Left ventricle myocardium superior (tissue), 1 donor: ENCODE data around the gene NATD1. TPM values are rescaled to one million over a fixed set of nuclear protein-coding genes. Genes with fewer than 3 reads are reported as not detected.

Experiments
- ATAC-seq: fragments of 200-7000 bp; cut with Tn5 transposase; one replicate; pipeline ENCODE4 v1.9.1; 2020; ENCODE audit warnings: mild to moderate bottlenecking, moderate library complexity
- DNase-seq: peaks from one replicate; pipeline ENCODE4 v3.0.0-alpha.2; 2020
- intact Hi-C: fragments of 100-400 bp; cut with micrococcal nuclease; formaldehyde crosslinking; loops from one replicate; pipeline ENCODE4 v1.11.0; 2022
- total RNA-seq: library from RNA; stranded (reverse); fragmentation: NEBNext Ultra II Directional; extraction: Animal tissue kit (Norgen Biotek cat#: 25700); gene quantifications from one replicate; pipeline ENCODE4 v1.2.1, GENCODE V29; 2021
- donor health status: DM: no; HTN: yes; CAD: no; lungs with severe emphysema.

Gene NATD1
- total RNA-seq, 1 donor from 2014 or later, result 22.1 TPM

DNA sequence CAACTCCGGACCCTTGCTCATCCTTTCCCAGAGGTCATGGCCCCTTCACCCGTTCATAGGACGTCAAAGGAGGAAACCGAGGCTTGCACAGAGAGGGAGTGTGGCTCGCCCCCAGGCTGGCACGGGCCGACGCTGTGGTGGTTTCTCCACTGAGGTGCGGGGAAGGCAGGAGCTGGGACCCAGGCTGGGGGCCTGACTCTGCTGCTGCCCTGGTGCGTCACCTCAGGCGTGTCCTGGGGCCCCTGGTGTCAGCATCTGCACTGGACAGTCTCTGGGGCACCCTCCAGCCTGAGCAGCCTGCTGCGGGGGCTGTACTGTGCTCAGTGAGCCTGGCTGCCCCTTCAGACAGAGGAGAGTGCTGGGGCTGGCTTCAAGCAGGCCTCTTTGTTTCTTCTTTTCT, 38.7 kb upstream of the NATD1 start:
- intact Hi-C loops, result no loop called here
- ATAC-seq (no peak), DNase-seq (no peak)

DNA sequence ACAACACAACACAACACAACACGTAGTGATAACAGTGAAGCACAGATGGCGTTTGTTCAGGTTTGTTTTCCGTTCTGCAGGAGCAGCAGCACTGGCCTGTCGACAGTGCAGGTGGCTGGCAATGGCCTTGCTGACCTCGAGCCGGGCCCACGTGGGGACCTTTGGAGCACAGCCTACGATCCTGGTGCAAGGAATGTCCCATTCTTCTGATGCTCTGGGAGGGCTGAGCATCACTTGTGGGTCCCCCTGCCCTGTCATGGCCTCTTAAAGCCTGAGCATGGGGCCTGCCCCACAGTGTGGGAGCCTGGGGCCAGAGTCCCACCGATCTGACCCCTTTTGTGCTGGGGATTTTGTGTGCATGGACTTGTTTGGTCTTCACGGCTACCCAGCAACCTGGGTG, 38.1 kb upstream of the NATD1 start:
- ATAC-seq (no peak), DNase-seq (no peak)
- intact Hi-C loops, result no loop called here

DNA sequence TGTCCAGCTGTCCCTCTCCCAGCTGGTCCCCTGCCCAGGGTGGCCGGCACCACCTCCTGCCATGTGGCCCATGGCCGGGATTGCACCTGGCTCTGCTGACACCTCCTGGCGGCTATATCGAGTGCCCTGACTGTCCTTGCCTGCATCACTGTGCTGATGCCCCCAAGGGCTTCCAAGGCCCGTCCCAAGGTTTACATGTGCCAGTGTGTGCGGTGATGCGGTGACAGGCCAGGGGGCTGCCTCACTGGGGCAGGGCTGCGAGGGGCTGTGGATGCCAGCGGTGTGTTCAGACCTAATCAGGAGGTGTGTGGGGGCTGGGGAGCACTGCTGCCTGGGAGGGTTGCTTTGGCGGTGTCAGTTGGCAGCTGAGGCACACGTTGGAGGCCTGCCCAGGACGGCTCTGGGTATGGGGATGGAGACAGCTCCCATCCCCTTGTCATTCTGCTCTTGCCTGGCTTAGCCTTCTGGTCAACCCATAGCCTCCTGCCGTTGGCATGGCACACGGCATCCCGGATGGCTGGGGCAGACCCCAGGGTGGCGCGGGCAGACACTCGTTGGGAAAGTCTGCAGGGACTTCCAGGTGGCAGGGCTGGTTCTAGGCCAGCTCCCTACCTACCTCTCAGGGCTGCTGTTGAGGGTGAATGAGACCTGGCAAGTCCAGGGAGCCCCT, 36.8 kb upstream of the NATD1 start:
- DNase-seq (peak; percentile 92), ATAC-seq (peak; percentile 63)
- intact Hi-C loops, result no loop called here

DNA sequence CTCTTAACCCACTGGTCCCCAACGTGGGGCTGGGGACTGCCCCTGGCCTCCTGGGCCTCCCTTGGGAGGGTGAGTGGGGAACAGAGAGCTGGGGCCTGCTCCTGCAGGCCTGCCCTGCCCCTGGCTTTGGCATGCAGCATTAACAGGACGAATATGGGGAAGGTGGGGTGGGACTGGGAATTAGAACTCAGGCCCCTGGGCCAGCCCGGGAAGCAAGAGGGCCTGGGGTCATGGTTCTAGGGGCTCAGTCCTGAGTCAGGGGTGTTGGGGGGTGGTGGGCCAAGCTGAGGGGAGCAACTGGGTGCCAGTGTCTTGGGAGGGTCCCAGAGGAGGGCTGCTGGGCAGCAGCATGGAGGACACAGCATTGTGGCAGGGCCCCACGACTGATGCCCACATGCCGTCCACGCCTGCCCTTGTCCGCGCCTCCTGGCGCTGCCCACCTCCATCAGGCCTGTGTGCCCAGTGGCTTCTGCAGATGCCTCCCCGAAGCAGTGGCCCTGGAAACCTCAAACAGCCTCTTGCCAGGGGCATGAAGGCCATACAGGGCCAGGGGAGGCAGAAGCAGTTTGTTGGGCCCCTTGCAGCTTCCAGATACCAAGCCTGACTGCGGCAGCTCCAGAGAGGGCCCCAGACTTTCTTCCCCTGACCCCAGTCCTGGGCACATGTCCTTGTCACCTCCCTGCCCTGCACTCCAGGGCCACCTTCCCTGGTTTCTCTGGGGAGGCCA, 36.1 kb upstream of the NATD1 start:
- DNase-seq (no peak), ATAC-seq (no peak)
- intact Hi-C loops, result no loop called here

DNA sequence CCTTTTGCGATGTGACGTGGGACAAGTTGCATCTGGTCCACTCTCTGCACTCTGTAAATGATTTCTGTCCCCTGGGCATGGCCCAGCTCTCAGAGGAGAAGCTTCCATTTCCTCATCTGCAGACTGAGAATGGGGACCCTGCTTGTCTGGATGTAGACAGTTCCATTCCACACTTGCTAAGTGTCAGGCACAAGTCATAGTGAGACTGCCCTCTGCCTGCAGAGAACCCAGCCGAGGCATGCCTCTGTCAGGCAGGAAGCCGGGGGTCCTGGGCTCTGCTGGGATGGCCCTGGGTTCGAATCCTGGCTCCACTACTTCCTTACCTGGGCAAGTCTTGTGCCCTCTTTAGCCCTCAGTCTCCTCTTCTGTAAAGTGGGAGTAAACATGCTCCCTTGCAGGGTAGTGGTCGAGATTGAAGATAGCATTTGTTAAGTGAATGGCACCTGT, 35.4 kb upstream of the NATD1 start:
- intact Hi-C loops, result no loop called here
- no peak for ATAC-seq
- DNase-seq, result no peak

DNA sequence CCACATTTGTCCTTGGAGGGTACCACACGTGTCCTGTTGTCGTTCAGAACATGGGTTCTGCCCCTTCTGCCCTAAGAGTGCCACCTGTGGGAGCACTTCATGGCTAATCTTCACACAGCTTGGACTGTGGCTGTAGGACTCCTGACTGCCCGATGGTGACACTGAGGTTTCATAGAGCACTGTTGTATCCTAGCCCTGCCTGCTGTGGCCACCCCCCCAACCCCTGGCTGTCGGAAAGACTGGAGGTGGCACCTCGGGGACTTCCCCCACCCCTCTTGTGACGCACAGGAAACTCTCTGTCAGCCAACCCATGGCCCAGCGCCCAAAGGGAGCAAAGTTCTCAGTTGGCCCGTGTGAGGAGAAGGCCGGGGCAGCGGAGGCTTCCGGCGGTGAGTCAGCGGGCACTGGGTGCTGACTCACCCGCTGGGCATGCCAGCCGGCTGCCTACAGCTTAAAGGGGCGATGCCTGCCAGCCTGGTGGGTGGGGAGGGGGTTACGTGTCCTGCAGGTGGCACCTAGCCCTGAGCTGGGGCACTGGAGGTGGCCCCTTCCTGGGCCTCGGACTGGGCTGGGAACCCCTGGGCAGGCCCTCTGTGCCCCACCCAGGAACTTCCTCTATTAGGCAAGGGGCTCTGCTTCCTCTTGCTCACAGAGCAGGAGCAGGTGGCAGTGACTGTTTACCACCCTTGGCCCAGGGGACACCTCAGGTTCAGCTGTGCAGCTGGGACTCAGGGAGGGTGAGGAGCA, 34.7 kb upstream of the NATD1 start:
- peak; percentile 96 for DNase-seq
- intact Hi-C loops, result no loop called here
- peak; percentile 61 for ATAC-seq

DNA sequence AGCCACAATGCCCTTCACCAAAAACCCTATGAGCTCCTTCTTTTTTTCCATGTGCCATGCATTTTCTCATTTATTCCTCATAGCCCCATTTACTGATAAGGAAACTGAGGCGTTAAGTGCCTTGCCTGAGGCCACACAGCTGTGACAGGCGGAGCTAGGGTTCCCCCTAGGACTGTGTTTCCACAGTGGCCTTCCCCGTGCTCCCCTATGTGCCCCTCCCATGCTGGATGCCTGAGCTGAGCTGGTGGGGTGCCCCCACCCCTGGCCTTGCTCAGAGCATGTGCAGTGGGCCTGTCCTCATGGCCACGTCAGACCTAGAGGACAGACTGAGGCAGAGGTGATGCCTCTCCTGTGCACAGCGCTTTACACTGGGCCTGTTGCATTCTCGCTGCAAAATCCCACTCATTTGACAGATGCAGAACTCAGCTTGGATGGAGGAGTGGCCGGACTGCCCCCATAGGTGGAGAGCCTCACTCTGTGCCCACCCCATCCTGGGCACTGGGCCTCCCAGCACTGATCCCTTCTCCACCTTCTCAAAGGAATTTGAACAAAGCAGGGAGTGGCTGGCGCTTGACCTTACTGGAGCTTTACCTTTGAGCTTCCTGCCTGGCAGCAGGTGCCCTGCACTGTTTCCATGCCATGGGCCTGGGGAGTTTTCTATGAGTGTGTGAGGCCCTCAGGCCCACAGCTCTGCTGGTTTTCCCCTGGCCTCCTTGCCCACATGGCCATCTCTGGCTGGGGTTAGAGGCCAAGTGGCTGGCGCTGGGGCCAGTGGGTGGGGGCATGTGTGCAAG, 33.9 kb upstream of the NATD1 start:
- ATAC-seq (no peak), DNase-seq (no peak)
- intact Hi-C loops, result no loop called here

DNA sequence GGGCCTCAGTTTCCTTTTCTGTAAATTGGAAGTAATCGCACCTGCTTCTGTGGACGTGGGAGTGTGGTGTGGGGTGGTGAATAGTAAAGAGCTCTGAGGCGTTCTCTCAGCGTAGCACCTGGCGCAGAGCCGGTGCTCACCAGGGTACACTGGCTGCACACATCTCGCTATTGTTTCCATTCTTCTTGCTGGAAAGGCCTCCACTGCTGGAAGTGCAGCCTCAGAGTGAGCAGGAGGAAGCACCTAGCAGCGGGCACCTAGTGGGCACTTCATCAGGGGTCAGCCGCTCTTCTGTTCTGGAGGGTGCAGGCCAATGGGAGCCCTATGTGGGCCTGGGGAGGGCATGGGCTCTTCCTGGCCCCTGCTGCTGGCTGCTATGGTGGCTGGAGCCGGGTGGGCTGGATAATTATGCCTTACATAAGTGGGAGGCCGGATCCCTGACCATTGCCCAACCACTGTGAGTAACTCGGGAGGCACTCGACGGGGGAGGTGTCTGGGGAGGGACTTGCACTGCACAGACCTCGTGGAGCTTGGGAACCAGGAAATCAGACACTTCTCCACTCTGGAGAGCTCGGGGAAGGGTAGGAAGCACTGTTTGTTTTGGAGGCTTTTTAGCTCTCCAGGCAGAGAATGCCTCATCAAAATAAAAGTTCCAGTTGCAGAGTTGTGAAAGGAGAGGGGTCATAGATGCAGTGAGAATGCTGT, 33.0 kb upstream of the NATD1 start:
- intact Hi-C loops, result no loop called here
- DNase-seq (peak; percentile 88), ATAC-seq (peak; percentile 37)

DNA sequence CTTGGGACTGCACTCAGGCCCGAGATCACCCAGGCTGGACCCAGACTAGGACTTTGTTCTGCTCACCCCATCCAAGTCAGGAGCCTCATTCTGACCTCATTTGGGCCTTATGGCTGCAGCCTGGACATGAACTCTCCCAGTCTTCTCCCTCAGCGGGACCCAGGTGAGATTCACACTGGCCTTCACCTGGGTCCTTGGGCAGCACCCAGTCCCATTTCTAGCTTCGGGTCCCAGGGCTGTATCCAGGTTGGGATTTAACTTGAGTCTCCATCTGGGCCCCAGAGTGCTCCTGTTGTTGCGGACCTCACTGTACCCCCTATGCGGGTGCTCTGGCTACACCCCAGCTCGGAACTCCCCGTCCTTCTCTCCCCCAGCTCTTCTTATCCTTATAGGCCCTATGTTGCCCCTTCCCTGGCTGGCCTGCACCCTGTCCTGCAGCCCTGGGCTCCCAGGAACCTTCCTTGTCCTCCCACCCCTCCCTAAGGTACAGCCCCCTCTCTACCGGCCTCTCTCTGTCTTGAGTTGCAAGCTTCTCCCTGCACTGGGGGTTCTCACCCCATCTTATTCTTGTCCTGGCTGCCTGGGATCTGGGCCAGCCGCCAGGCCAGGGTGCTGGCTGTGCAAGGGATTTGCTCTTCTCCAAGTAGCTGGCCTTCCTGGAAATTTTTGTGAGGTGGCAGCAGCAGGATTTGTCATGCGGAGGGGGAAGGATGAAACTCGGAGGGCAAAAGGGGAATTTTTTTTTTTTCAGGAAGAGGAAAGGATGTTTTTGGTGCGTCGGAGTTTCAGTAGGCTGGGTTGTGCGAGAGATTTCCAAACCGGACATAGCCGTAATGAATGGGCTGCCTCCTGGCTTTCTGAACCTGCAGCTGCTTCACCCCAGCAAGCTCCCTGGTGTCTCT, 32.2 kb upstream of the NATD1 start:
- intact Hi-C loops, result no loop called here
- no peak for ATAC-seq
- DNase-seq, result no peak

DNA sequence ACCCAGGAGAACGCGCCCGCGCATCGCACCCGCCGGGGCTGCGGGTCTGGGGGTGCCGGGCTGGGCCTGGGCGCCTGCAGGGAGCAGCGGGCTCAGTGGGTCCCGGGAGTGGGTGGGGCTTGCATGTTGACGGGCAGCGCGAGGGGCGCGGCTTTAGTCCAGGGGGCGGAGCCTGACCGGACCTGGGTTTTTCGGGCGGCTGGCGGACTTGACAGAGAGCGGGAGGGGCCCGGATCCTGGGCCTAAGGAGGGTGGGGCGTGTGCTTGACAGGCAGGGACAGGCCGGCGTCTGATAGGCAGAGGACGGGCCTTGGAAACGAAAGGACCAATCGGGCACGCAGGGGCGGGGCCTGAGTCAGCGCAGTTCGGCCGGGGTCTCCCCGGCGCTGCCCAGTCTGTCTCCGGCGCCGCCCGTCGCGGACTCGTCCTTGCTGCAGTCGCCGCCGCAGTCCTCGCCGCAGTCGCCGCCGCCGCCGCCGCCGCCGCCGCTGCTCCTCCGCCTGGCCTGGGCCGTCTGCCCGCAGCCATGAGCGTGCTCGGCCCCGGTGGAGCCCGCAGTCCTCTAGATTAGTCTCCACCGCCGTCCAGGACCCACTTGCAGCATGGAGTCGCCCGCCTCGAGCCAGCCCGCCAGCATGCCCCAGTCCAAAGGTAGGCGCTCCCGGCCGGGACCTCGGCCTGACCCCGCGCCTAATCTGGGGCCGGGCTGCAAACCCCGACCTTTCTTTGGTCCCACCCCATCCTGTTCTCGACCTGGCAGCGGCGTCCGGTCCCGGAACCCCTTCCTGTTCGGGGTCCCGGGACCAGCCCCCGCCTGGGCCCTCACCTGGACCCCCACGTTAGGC, 31.3 kb upstream of the NATD1 start, which contains the start of gene MAP2K3:
Gene MAP2K3 (plus strand): TSS at position 393 of the 845 bp plus-strand sequence. CDS start 210 bp downstream, at position 603.
- intact Hi-C loops, result loop anchor here (5.0 kb wide), 1 partner anchor 228 kb away; no protein-coding TSS in a partner anchor
- ATAC-seq (peak; percentile 81), DNase-seq (peak; percentile 99)

DNA sequence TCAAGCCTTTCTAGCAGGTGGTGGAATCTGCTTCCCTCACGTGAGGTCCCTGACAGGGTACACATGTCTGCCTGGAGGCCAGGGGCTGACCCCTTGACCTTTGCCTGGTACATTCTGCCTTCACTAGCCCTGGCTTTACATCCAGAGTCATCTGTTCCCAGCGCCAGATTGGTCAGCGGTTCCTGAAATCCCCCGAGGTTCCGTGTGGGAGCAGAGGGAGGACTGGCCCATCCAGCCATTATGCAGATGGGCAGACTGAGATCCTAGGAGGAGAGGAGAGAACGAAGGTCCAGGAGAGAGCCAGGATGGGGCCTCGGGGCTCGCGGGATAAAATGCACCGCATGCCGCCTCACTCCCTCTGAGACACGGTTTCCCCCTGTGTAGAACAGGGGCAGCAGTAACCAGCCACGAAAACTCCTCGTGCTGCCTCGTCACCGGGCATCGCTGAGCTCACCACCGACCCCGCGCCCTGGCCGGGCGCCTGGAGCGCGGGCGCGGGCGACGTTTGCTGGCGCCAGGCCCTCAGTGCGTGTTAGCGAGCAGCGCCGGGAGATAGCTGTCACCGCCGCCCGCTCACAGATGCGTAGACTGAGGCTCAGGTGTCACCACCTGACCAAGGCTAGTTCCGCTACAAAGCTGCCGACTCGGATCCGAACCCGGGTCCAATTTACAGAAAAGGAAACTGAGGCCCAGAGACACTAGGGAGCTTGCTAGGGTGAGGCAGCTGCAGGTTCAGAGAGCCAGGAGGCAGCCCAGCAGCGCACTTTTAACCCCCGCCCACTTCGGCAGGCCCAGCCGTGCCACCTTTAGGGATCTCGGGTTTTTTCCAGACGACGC, 30.5 kb upstream of the NATD1 start:
- intact Hi-C loops, result loop anchor here (5.0 kb wide), 1 partner anchor 229 kb away; no protein-coding TSS in a partner anchor
- ATAC-seq, result no peak

DNA sequence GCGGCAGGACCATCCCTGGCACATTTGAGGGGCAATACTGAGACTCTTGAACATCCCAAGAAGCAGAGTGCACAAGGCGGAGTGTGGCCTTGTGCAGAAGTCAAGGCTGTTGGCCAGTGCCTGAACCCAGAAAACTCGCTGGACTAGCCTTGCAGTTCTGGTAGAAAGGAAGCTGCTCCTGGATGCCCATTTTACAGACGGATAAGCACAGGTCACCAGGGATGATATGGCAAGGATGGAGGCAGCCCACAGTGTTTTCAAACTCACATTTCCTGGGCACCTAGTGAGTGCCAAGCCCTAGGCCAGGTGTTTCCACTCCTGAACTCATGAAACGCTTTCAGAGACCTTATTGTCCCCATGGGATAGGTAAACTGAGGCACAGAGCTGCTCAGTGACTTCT, 29.6 kb upstream of the NATD1 start:
- DNase-seq, result no peak
- intact Hi-C loops, result loop anchor here (5.0 kb wide), 1 partner anchor 229 kb away; no protein-coding TSS in a partner anchor
- ATAC-seq, result no peak

More for the DNA sequence above, 30.5 kb upstream of the NATD1 start:
- peak; percentile 66 for DNase-seq

DNA sequence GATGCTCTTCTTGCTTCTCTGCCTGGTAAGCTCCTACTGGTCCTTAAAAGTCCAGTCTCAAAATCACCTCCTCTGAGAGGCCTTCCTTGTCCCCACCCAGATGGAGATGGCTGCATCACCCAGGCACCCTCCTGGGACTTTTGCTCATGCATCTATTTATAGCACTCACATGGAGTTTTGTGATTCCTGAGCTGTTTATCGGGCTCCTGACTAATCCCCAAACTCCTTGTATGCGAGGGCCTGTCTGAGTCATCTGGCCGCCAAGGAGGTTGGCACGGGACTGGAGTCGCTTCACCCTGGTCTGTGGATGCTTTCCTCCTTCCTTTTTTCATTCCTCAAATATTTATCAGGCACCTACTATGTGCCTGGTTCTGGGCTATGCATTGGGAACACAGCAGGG, 29.0 kb upstream of the NATD1 start:
- intact Hi-C loops, result loop anchor here (5.0 kb wide), 1 partner anchor 230 kb away; no protein-coding TSS in a partner anchor
- ATAC-seq (no peak), DNase-seq (no peak)

DNA sequence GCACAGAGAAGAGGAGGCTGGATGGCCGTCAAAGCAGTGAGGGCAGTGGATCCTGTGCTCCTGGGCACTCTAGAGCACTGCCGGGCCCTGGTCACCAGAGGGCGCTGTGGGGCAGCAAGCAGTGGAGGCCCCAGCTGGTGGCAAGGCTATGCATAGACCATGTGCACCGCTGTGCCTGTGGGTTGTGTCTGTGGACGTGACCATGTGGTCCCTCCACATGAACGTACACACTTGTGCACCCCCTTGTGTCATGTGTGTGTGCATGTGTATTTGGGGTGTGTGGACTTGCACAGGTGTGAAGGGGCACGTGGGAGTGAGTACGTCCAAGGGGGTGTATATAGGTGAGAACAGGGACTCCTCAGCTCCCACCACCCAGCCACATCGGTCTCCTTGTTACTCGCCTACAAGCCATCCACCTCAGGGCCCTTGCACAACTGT, 26.9 kb upstream of the NATD1 start:
- intact Hi-C loops, result loop anchor here (5.0 kb wide), 1 partner anchor 232 kb away; no protein-coding TSS in a partner anchor
- ATAC-seq (peak; percentile 41), DNase-seq (peak; percentile 92)

DNA sequence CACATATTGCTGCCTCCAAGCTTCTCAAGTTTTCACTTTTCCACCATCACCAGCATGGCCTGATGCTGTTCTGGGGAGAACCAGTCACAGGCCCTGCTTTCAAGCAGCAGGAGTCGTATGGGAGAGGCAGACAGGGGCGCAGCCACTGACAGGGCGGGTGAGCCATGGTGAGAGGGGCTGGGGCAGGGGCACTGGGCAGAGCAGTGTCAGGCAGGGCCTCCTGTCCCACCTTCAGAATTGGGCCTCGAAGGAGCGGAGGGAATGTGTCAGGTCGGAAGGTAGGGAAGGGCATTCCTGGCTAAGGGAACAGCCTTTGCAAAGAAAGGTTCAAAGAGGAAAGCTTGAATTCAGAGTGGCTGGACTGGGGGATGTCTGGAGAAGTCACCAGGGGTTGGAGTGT, 26.4 kb upstream of the NATD1 start:
- intact Hi-C loops, result loop anchor here (10.0 kb wide), 1 partner anchor 175 kb away; no protein-coding TSS in a partner anchor
- ATAC-seq (no peak), DNase-seq (no peak)

DNA sequence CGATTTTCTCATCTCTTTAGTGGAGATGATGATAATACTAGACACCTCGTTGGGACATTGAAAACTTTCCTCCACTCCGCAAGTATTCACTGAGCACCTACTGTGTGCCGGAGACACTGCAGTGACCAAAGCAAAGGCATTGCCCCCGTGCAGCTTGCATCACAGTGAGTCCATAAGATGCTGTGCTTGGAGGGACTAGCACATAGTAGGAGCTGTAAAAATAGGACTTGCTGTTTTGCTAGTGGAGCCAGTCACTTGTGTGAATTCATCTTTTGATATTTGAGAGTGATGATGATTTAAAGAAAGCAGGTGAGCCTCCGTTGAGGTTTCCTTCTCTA, 26.0 kb upstream of the NATD1 start:
- ATAC-seq (no peak), DNase-seq (no peak)
- intact Hi-C loops, result loop anchor here (10.0 kb wide), 1 partner anchor 176 kb away; no protein-coding TSS in a partner anchor
